Ovary (tissue), 3 donors: Measurements from ENCODE around the gene VENTX.

Experiments used
- CTCF ChIP-seq, 3 donors: fragments of 450-650 bp in 2 of 3; fragments of 200-600 bp in 1 of 3; IDR thresholded peaks; one replicate each; pipeline versions ENCODE4 v1.5.1 to v1.8.0; 2016 to 2022; ENCODE audit warnings: antibody characterized with exemption in 3 of 3, mild to moderate bottlenecking in 1 of 3
- POLR2A ChIP-seq: fragments of 450-650 bp; IDR thresholded peaks from one replicate; pipeline ENCODE4 v1.6.1; 2017; ENCODE audit warnings: antibody characterized with exemption, mild to moderate bottlenecking, moderate library complexity
- donor health status: DM: no; HTN: no; CAD: no.

DNA sequence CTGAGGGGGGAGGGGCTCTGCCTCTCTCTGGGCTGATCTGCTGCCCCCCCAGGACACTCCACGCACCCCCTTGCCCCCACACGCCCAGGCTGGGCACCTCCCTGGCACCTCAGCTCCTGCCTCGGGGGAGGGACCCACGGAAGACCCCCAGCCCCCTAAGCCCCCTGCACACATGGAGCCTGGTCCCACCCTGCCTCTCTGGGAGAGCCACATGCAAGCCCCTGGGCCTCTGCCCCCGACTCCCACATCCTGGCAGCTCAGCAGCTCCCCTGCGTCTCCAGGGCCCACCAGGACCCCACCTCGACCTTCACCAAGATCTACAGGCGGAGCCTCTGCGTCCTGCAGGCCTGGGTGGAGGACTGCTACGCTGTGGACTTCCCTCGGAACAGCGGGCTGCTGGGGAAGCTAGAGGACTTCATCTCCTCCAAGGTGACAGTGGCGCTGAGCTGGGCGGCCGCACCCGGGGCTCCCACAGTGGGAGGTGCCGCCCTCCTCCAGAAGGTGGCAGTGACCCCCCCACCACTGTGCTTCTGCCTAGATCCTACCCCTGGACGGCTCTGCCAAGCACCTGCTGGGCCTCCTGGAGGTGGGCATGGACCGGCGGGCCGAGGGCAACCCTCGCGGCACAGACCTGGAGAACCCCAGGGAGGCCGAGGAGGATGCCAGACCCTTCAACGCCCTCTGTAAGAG, 26.4 kb upstream of the VENTX start:
- TF ChIP-seq CTCF (IDR thresholded peaks at IDR 0.05) = no peak
- no peak for TF ChIP-seq POLR2A
